Calu3 (cell line): ENCODE data around the gene SRSF7. TPM values are rescaled to one million over a fixed set of nuclear protein-coding genes. Genes with fewer than 3 reads are reported as not detected.
"Not testable (repeated sequence)": the region's sequence is repeated elsewhere in the genome, so short reads cannot be mapped to it uniquely, and the experiment has no call there.

Source experiments
- BruUV-seq: library from RNA; stranded (reverse); fragments of 400-500 nt; replicated peaks from 2 replicates; lab custom pipeline; 2021; lab: Mats Ljungman, UMichigan
- CTCF ChIA-PET: fragments of 300-600 bp; sonication (Branson Sonifier 250); formaldehyde crosslinking; loops from one replicate; lab custom pipeline; 2022; ENCODE audit warnings: antibody characterized with exemption; lab: Charles Lee
- DNase-seq: peaks from one replicate; pipeline ENCODE4 v3.0.0; 2022
- H3K27ac Mint-ChIP-seq: one replicate; pipeline ENCODE4 v1.8.0; 2022; ENCODE audit warnings: mixed read lengths; ENCODE audit not compliant: unreplicated experiment
- H3K27me3 Mint-ChIP-seq: one replicate; pipeline ENCODE4 v1.8.0; 2022; ENCODE audit warnings: mixed read lengths; ENCODE audit not compliant: unreplicated experiment
- H3K36me3 Mint-ChIP-seq: one replicate; pipeline ENCODE4 v1.8.0; 2022; ENCODE audit warnings: mild to moderate bottlenecking, moderate library complexity, mixed read lengths; ENCODE audit not compliant: insufficient read depth, unreplicated experiment
- H3K4me1 Mint-ChIP-seq: one replicate; pipeline ENCODE4 v1.8.0; 2022; ENCODE audit warnings: mild to moderate bottlenecking, low read depth, mixed read lengths; ENCODE audit not compliant: unreplicated experiment
- H3K4me3 Mint-ChIP-seq: one replicate; pipeline ENCODE4 v1.8.0; 2022; ENCODE audit warnings: mild to moderate bottlenecking, low read depth, moderate library complexity, mixed read lengths; ENCODE audit not compliant: unreplicated experiment
- H3K9me3 Mint-ChIP-seq: one replicate; pipeline ENCODE4 v1.8.0; 2022; ENCODE audit warnings: low read depth, mixed read lengths; ENCODE audit not compliant: unreplicated experiment
- intact Hi-C: fragments of 100-400 bp; cut with micrococcal nuclease; formaldehyde crosslinking; loops from one replicate; pipeline ENCODE4 v1.10.0; 2022; ENCODE audit not compliant: unreplicated experiment
- total RNA-seq: library from RNA; stranded (reverse); gene quantifications from 2 replicates; pipeline ENCODE4 v1.2.3, GENCODE V29; 2022
- TF ChIP-seq, protein P1 (sequence below): fragments of 200-600 bp; IDR thresholded peaks from one replicate; pipeline ENCODE4 v1.8.0; 2022; ENCODE audit warnings: antibody characterized with exemption; ENCODE audit not compliant: unreplicated experiment

Gene SRSF7
- total RNA-seq, 1 experiment from 2014 or later, result 203 TPM

GRCh38 chr2:38706846-38707345 lies 44.3 kb downstream of the SRSF7 start:
- H3K27ac Mint-ChIP-seq, result no peak overlapping the region
- CTCF ChIA-PET, result interaction anchor here (0.5 to 0.6 kb wide), 2 partner anchors 11 to 29 kb away, joined by 3 to 4 read pairs; no protein-coding TSS in a partner anchor
- intact Hi-C loops, result no loop called here
- no peaks in the 10 kb centered on the region for H3K36me3 Mint-ChIP-seq
- BruUV-seq, result no TSS peak
- no peaks in the 10 kb centered on the region for H3K27me3 Mint-ChIP-seq
- no peak overlapping the region for H3K4me3 Mint-ChIP-seq
- DNase-seq, result no peak
- H3K9me3 Mint-ChIP-seq, result peaks cover 3% of the 10 kb centered on the region
- H3K4me1 Mint-ChIP-seq, result no peaks in the 10 kb centered on the region
- TF ChIP-seq, protein P1, sequence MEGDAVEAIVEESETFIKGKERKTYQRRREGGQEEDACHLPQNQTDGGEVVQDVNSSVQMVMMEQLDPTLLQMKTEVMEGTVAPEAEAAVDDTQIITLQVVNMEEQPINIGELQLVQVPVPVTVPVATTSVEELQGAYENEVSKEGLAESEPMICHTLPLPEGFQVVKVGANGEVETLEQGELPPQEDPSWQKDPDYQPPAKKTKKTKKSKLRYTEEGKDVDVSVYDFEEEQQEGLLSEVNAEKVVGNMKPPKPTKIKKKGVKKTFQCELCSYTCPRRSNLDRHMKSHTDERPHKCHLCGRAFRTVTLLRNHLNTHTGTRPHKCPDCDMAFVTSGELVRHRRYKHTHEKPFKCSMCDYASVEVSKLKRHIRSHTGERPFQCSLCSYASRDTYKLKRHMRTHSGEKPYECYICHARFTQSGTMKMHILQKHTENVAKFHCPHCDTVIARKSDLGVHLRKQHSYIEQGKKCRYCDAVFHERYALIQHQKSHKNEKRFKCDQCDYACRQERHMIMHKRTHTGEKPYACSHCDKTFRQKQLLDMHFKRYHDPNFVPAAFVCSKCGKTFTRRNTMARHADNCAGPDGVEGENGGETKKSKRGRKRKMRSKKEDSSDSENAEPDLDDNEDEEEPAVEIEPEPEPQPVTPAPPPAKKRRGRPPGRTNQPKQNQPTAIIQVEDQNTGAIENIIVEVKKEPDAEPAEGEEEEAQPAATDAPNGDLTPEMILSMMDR, result no peak

DNA sequence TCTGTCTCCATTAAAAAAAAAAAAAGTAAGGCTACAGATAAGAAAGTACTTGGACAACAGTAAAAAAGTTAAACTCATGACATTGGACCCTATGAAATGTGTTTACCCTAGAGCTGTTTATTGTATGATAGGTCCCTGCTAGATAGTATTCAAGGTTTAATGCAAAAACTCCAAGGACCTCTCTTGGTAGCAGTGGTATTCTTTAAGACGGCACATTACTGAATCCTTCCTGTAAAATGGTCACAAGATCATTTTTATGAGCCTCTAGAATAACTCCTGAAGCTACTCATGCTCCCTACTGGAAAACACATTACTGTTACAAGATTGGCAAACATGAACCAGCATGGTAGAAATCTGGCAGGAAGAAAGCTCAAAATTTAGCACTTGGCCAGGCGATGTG lies 46.5 kb downstream of the SRSF7 start:
- no peaks in the 10 kb centered on the region for H3K9me3 Mint-ChIP-seq
- CTCF ChIA-PET, result no interaction called here
- BruUV-seq, result no TSS peak
- intact Hi-C loops, result no loop called here
- TF ChIP-seq, protein P1, result no peak
- no peak overlapping the region for H3K27ac Mint-ChIP-seq
- no peaks in the 10 kb centered on the region for H3K4me1 Mint-ChIP-seq
- DNase-seq, result no peak
- H3K4me3 Mint-ChIP-seq, result no peak overlapping the region
- no peaks in the 10 kb centered on the region for H3K36me3 Mint-ChIP-seq
- no peaks in the 10 kb centered on the region for H3K27me3 Mint-ChIP-seq

DNA sequence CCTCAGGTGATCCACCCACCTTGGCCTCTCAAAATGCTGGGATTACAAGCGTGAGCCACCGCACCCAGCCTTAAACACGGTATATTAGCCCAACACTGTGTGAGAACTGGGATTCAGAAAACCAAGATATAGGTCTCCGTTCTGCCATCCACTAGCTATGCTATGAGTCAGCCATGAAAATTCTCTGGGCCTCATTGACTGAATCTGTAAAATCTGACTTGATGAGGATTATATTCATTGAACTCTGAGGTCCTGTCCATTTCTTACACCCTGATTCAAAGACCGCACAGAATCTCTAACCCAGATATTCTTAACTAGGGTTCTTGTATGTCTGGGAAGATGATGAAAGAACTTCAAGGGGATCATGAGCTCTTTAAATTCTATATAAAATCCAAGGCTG lies 47.8 kb downstream of the SRSF7 start:
- BruUV-seq, DNase-seq, H3K27ac Mint-ChIP-seq, H3K36me3 Mint-ChIP-seq, H3K27me3 Mint-ChIP-seq, intact Hi-C loops, H3K4me1 Mint-ChIP-seq, H3K9me3 Mint-ChIP-seq, H3K4me3 Mint-ChIP-seq: not testable (repeated sequence)
- CTCF ChIA-PET, result interaction anchor here (0.6 kb wide), 1 partner anchor 594 kb away, joined by 3 read pairs; no protein-coding TSS in a partner anchor

GRCh38 chr2:38702413-38702812 lies 48.7 kb downstream of the SRSF7 start:
- no peak for DNase-seq
- H3K4me1 Mint-ChIP-seq, result no peaks in the 10 kb centered on the region

GRCh38 chr2:38701542-38701941 lies 49.6 kb downstream of the SRSF7 start:
- Mint-ChIP-seq H3K36me3 (no peaks in the 10 kb centered on the region), H3K4me1 (no peaks in the 10 kb centered on the region), H3K27ac (no peak overlapping the region), H3K4me3 (no peak overlapping the region), H3K9me3 (no peaks in the 10 kb centered on the region), H3K27me3 (no peaks in the 10 kb centered on the region)
- CTCF ChIA-PET, result no interaction called here
- DNase-seq, result no peak
- intact Hi-C loops, result no loop called here
- TF ChIP-seq, protein P1, result no peak
- no TSS peak for BruUV-seq

More at GRCh38 chr2:38702413-38702812, 48.7 kb downstream of the SRSF7 start:
- no TSS peak for BruUV-seq
- Mint-ChIP-seq H3K36me3 (no peaks in the 10 kb centered on the region), H3K9me3 (no peaks in the 10 kb centered on the region), H3K27me3 (no peaks in the 10 kb centered on the region), H3K4me3 (no peak overlapping the region), H3K27ac (no peak overlapping the region)
- intact Hi-C loops, result no loop called here
- TF ChIP-seq, protein P1, result no peak
- CTCF ChIA-PET, result interaction anchor here (0.7 kb wide), 1 partner anchor 1150 kb away, joined by 3 read pairs; no protein-coding TSS in a partner anchor
